Limb (tissue), 2 donors: ENCODE results near the gene HAGH.
"Not testable (repeated sequence)": the region's sequence is repeated elsewhere in the genome, so short reads cannot be mapped to it uniquely, and the experiment has no call there.

Experiments used
- DNase-seq, 2 donors: peaks; one replicate each; pipeline ENCODE4 v3.0.0-alpha.2; 2016; ENCODE audit errors: extremely low spot score in 2 of 2

The HAGH gene

DNA sequence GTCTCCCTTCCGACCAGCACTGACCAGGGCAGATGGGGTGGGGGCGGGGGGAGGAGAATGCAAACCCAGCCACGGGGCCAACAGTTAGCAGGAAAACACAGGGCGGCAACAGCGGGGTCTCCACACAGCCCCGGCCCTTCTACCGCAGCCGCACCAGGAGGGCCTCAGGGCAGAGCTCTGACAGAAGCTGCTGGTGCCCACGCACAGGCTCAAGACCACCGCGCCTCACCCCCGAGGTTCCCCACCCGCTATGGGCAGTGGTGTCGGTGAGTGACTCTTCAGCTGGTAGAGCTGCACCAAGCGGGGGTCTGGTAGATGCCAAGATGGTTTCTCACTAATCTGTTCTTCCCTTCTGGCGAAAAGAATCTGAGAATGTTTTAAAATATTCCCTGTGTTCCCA is 16.1 kb downstream of the HAGH start:
- DNase-seq, result no peak

DNA sequence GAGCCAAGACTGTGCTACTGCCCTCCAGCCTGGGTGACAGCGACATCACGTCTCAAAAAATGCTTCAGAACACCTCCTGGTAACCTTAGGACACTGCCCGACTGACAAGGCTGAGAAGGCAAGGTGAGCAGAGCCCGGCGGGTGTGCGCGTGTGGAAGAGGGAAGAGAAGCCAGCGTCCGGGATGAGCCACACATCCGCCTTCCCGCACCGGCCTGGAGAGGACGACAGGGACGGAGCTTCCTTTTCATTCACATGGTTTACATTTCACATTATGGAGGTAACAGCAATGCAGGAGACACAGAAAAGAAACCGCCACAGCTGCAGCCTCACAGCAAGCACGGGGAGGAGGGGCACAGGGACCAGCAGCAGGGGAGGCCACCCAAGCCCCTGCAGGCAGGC is 16.5 kb downstream of the HAGH start:
- no peak for DNase-seq

GRCh38 chr16:1809281-1809801 is 17.3 kb downstream of the HAGH start:
- peak in 1 of 2 donors; percentile 17 for DNase-seq

DNA sequence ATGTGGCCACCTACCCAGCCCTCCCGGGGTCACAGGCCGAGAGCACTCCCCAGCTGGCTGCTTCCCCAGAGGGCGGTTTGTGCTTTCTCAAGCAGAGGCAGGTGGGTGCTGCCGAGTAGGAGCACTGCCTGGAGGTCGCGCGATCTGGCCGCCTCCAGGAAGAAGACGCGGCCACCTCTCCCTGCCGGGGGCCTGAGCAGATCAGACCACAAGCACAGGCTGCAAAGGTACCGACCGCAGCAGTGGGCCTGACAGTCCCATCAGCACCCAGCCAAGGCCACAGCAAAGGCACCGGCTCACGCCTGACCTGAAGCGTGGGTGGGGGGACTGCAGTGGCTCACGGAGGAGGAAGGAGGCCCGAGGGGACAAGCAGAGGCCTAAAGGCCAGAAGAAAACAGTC is 17.9 kb downstream of the HAGH start:
- DNase-seq, result no peak

DNA sequence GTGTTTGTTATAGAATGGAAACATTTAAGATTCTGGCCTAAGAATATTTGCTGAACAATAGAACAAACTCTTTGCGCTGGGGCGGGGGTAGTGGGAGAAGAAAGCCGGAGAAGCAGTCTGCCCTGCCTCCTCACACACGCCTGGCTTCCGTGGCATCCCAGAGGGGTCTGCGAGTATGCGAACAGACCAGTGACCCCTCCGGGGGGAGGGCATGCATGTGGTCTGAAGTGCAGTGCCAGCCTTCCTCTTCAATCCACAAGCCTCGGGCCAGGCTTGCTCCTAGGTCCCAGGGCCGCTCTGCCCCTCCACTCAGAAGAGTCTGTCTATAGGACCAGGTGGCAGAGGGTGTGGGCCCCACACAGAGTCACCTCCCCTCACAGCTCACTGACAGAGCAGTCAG is 19.0 kb downstream of the HAGH start:
- no peak for DNase-seq

DNA sequence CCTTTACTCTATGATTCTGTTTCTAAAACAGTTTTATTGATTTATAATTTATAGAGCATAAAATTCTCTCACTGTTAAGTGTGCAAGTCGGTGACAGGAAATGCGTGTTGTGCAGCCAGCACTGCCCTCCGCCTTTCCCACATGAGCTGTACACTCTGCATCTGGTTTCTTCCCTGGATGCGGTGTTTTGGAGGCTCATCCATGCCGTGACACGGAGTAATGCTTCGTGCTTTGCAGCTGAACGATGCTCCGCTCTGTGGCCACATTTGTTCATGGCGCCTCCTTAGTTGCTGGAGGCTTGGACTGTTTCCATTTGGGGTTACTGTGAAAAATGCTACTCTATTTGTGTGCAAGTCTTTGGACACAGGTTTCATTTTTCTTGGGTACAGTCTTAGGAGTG is 25.9 kb downstream of the HAGH start:
- no peak for DNase-seq

DNA sequence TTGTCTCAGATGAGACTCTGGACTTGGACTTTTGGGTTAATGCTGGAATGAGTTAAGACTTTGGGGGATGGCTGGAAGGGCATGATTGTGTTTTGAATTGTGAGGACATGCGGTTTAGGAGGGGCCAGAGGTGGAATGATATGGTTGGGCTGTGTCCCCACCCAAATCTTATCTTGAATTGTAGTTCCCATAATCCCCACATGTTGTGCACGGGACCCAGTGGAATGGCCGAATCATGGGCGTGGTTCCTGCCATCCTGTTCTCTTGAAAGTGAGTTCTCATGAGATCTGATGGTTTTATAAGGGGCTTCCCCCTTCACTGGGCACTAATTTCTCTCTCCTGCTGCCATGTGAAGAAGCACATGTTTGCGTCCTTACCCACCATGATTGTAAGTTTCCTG is 27.4 kb downstream of the HAGH start:
- not testable (repeated sequence) for DNase-seq

GRCh38 chr16:1794908-1795666 is 31.5 kb downstream of the HAGH start:
- DNase-seq, result no peak

DNA sequence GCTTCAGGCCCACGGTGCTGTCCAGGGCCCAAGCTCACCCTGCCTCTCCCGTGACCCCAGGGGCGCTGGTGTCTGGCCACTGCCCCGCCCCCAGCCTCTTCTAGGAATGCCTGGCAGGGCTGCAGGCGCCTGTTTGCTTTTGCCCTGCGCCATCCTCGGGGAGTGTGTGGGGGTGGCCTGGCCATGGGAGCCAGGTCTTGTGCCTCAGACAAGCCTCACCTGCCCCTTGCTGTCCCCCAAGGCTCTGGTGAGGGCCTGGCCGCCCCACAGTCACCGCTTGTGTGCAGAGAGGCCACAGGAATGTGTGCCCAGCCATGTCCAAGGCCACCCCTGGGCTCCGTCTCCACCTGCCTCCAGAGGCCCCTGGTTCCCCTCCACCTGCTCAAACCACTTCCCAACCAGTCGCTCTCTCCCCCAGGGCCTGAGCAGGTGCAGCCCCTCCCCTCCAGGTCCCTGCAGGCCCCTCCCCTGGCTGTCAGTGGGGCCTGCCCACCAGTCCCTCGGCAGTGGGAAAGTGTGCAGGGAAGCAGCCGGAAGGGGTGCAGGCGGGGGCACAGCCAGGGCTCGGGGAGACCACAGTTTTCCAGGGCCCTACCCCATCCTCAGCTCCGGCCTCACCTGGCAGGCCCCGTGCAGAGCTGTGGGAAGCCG is 32.3 kb downstream of the HAGH start:
- DNase-seq, result peak in 1 of 2 donors; percentile 28

DNA sequence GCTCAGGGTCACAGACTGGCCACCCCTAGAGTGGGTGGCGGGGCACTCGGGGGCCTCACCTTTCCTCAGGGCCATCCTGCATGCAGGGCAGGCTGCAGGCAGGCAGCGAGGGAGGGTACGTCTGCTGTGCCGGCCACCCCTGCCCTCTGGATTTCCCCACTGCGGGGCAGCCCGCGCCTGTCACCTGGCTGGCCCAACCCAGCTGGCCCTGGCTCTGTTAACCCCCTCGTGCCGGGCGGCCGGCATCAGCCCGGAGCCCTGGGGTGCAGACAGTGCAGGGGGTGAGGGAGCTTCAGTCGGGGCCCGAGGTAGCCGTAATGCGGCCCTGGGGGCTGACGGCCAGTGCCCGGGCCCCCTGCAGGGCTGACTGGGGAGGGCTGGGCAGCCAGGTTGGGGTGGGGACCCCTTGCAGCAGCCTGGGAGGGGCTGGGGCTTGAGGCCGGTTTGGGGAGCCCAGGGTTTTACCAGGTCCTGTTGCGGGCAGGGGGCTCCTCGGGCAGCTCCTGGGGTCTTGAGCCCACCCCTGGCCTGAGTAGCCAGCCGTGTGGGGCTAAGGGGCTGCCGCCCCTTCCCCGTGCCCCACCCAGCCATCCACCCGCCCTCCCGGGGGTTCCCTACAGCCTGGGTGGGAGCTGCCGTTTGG is 32.9 kb downstream of the HAGH start, which contains the start of gene IGFALS:
Gene IGFALS, minus strand, starts transcription at position 128 of the 643 bp plus-strand sequence. Its CDS starts 53 bp downstream, at position 75.
- DNase-seq, result no peak

GRCh38 chr16:1792836-1793577 is 33.6 kb downstream of the HAGH start:
- DNase-seq, result no peak

- no peak for DNase-seq
These were observed 34.4 kb downstream of the HAGH start for GRCh38 chr16:1791943-1792812.

GRCh38 chr16:1791256-1791942 is 35.2 kb downstream of the HAGH start:
- no peak for DNase-seq

GRCh38 chr16:1790611-1791255 is 35.9 kb downstream of the HAGH start:
- DNase-seq, result no peak

DNA sequence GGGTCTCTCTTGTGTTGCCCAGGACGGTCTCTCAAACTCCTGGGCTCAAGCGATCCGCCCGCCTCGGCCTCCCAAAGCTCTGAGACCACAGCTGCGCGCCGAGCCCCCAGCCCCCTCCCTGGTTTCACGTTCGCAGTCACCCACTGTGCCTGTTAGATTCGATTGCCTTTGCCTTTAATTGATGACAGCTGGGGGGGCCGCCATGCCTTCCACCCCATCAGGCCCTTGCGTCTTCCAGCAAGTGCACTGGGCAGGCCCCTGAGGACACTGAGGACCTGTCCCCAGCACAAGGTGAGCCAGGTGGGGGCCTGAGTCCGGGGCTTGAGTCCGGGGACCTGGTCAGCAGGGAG is 36.4 kb downstream of the HAGH start:
- no peak for DNase-seq

- DNase-seq, result peak in 1 of 2 donors; percentile 28
These were observed 37.0 kb downstream of the HAGH start for GRCh38 chr16:1789643-1790045.

DNA sequence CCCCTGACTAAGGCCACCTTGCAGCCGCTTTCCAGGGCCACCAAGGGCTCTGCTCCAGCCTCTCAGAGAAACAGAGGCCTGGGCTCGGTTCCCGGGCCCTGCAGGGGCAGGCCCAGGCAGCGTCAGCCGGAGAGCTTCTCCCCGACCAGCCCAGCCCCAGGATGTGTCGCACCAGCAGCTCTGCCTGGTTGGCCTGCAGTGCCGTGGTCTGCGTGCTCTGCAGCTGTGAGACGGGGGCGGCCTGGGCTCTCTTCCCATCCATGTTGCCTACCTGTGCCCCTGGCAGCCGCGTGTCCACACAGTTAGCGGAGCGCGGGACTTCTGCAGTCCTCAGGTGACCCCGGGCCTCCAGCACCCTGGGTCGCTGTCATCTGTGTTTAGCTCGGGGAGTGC is 37.9 kb downstream of the HAGH start:
- DNase-seq, result no peak

- DNase-seq, result no peak
These were observed 38.4 kb downstream of the HAGH start for GRCh38 chr16:1788095-1788707.
